Thyroid gland (tissue), 4 donors: Measurements from ENCODE around the gene USP8. TPM values are rescaled to one million over a fixed set of nuclear protein-coding genes. Genes with fewer than 3 reads are reported as not detected.

Experiments used
- DNase-seq, 2 donors: peaks; one replicate each; pipeline ENCODE4 v3.0.0-alpha.2; 2019
- H3K27ac ChIP-seq, 3 donors: fragments of 200-600 bp; sonication (generic); 1 replicate in 2 of 3; 2 replicates in 1 of 3; pipeline ENCODE4 v1.5.1; 2016 to 2019; ENCODE audit warnings: mild to moderate bottlenecking in 1 of 3, moderate library complexity in 1 of 3
- H3K27me3 ChIP-seq: fragments of 200-600 bp; sonication (generic); one replicate; pipeline ENCODE4 v1.5.1; 2019
- H3K36me3 ChIP-seq, 2 donors: fragments of 200-600 bp; sonication (generic); one replicate each; pipeline ENCODE4 v1.5.1; 2016 to 2019
- H3K4me1 ChIP-seq, 2 donors: fragments of 200-600 bp; sonication (generic); one replicate each; pipeline ENCODE4 v1.5.1; 2017 to 2019
- H3K4me3 ChIP-seq, 3 donors: fragments of 200-600 bp; sonication (generic); replicated peaks in 1 of 3; 1 replicate in 2 of 3; 2 replicates in 1 of 3; pipeline ENCODE4 v1.5.1; 2016; ENCODE audit warnings: mild to moderate bottlenecking in 1 of 3
- H3K9me3 ChIP-seq: fragments of 200-600 bp; sonication (generic); one replicate; pipeline ENCODE4 v1.5.1; 2017
- CTCF ChIP-seq, 6 experiments: fragments of 200-600 bp in 3 of 6; fragments of 450-650 bp in 3 of 6; sonication (generic) in 3 of 6; IDR thresholded peaks; one replicate each; pipeline ENCODE4 v1.5.1; 2016 to 2019; ENCODE audit warnings: antibody characterized with exemption in 6 of 6, mild to moderate bottlenecking in 2 of 6, inconsistent platforms in 1 of 6, moderate library complexity in 1 of 6
- POLR2A ChIP-seq, 2 donors: fragments of 450-650 bp; IDR thresholded peaks; one replicate each; pipeline ENCODE4 v1.6.1; 2017; ENCODE audit warnings: antibody characterized with exemption in 2 of 2, mild to moderate bottlenecking in 2 of 2, moderate library complexity in 1 of 2
- WGBS, 2 donors: methylation state at CpG; one replicate each; pipeline ENCODE4 v1.1.5; 2017; 5-methylcytosine and 5-hydroxymethylcytosine counted together
- intact Hi-C: fragments of 100-400 bp; cut with DNase I; formaldehyde crosslinking; loops from one replicate; pipeline ENCODE4 v1.15.1; 2023
- total RNA-seq, 4 donors: library from RNA; depleted of rRNA; stranded (reverse); fragments of >200 nt; gene quantifications; one replicate each; pipeline ENCODE4 v1.2.3, GENCODE V29; 2016

Gene USP8
- total RNA-seq, 4 donors from 2014 or later: 62.8 to 89.6 (median 87.9) TPM

- intact Hi-C loops: no loop called here
- no peak overlapping the region for H3K4me3 ChIP-seq
- 59 to 60% methylated on average over 4 of the region's 4 CpGs for WGBS, 2 donors
- no peaks in the 10 kb centered on the region for H3K9me3 ChIP-seq
- no peaks in the 10 kb centered on the region for H3K4me1 ChIP-seq
- no peak for TF ChIP-seq CTCF (IDR thresholded peaks at IDR 0.05)
- TF ChIP-seq POLR2A (IDR thresholded peaks at IDR 0.05): no peak
- H3K36me3 ChIP-seq: no peaks in the 10 kb centered on the region
- H3K27me3 ChIP-seq: no peaks in the 10 kb centered on the region
- no peak for DNase-seq
- no peak overlapping the region for H3K27ac ChIP-seq
Measured at GRCh38 chr15:50531766-50532165, 107.6 kb downstream of the USP8 start.

GRCh38 chr15:50542887-50543210 lies 118.6 kb downstream of the USP8 start:
- H3K27ac ChIP-seq: no peak overlapping the region
- intact Hi-C loops: no loop called here

GRCh38 chr15:50543556-50543955 lies 119.4 kb downstream of the USP8 start:
- 85 to 88% methylated on average over 3 of the region's 3 CpGs for WGBS, 2 donors
- DNase-seq: no peak

More at GRCh38 chr15:50542887-50543210, 118.6 kb downstream of the USP8 start:
- Histone ChIP-seq H3K27me3 (no peaks in the 10 kb centered on the region), H3K9me3 (no peaks in the 10 kb centered on the region), H3K36me3 (no peaks in the 10 kb centered on the region), H3K4me1 (peaks cover 0 to 4% of the 10 kb centered on the region in 2 donors), H3K4me3 (no peak overlapping the region)
- no peak for TF ChIP-seq POLR2A (IDR thresholded peaks at IDR 0.05)
- no peak for TF ChIP-seq CTCF (IDR thresholded peaks at IDR 0.05)
- WGBS, 2 donors: 83 to 87% methylated on average over 2 of the region's 2 CpGs
- no peak for DNase-seq

GRCh38 chr15:50544368-50544767 lies 120.2 kb downstream of the USP8 start:
- H3K36me3 ChIP-seq: no peaks in the 10 kb centered on the region
- DNase-seq: no peak
- intact Hi-C loops: no loop called here
- H3K27ac ChIP-seq: no peak overlapping the region
- H3K4me1 ChIP-seq: peaks cover 0 to 4% of the 10 kb centered on the region in 2 donors
- H3K9me3 ChIP-seq: no peaks in the 10 kb centered on the region
- TF ChIP-seq POLR2A (IDR thresholded peaks at IDR 0.05) (no peak), CTCF (IDR thresholded peaks at IDR 0.05) (no peak)
- no peak overlapping the region for H3K4me3 ChIP-seq
- 64 to 84% methylated on average over 5 of the region's 5 CpGs for WGBS, 2 donors
- H3K27me3 ChIP-seq: no peaks in the 10 kb centered on the region

More at GRCh38 chr15:50543556-50543955, 119.4 kb downstream of the USP8 start:
- no peak overlapping the region for H3K4me3 ChIP-seq
- H3K36me3 ChIP-seq: no peaks in the 10 kb centered on the region
- TF ChIP-seq POLR2A (IDR thresholded peaks at IDR 0.05) (no peak), CTCF (IDR thresholded peaks at IDR 0.05) (no peak)
- H3K27me3 ChIP-seq: no peaks in the 10 kb centered on the region
- no peak overlapping the region for H3K27ac ChIP-seq
- peaks cover 0 to 4% of the 10 kb centered on the region in 2 donors for H3K4me1 ChIP-seq
- intact Hi-C loops: no loop called here
- no peaks in the 10 kb centered on the region for H3K9me3 ChIP-seq

- no peak within 1 kb of the TSS for H3K4me3 ChIP-seq
- intact Hi-C loops: no loop called here
- DNase-seq: no peak
- H3K27ac ChIP-seq: no peak within 1 kb of the TSS
- WGBS, 2 donors: 92 to 93% methylated on average over 5 of the region's 5 CpGs
- H3K4me1 ChIP-seq: peaks cover 0 to 4% of the 10 kb centered on the region in 2 donors
- H3K9me3 ChIP-seq: no peaks in the 10 kb centered on the region
- H3K27me3 ChIP-seq: no peaks in the 10 kb centered on the region
- no peaks in the 10 kb centered on the region for H3K36me3 ChIP-seq
- TF ChIP-seq CTCF (IDR thresholded peaks at IDR 0.05) (no peak), POLR2A (IDR thresholded peaks at IDR 0.05) (no peak)
Measured at GRCh38 chr15:50546566-50546965, 122.4 kb downstream of the USP8 start, which contains the start of gene USP50. Gene USP50, minus strand, starts transcription at chr15:50546666. Its CDS starts 141 bp downstream, at chr15:50546525.
